ENCODE measurements around the gene CD274.
A peak's percentile ranks its signal among the peaks of the same experiment; 100 is the strongest.

Gene CD274

DNA sequence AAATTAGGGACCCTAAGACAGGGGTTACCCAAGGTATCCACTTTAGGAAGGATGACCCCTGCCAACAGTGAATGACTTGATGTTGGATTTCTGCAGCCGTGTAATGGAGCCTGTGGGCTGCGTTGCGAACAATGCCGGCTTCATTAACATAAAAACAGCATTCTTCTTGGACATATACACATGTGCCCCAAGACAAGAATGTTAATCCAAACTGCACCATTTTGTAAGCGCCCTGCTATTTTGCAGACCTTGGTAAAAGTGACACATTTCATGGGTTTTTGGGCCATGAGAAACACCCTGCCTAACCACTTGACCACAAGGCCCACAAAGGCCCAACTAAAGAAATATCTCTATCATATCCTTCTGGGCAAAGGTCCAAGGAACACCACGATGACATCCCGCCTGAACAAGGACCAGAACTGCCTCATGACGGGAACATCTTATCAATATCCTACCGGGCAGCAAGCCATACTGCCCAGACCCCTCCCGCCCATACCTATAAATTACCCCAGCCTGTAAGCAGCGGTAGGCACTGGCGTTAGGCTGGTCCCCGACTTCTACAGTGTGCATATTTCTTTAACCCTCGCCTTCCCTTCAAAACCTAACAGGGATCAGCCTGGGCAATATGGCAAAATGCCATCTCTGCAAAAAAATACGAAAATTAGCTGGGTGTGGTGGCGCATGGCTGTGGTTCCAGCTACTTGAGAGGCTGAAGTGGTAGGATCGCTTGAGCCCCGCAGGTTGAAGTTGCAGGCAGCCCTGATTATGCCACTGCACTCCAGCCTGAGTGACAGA lies 50.3 kb downstream of the CD274 start:
- peak in 2 of 3 donors; percentile 26 to 35 for DNase-seq

DNA sequence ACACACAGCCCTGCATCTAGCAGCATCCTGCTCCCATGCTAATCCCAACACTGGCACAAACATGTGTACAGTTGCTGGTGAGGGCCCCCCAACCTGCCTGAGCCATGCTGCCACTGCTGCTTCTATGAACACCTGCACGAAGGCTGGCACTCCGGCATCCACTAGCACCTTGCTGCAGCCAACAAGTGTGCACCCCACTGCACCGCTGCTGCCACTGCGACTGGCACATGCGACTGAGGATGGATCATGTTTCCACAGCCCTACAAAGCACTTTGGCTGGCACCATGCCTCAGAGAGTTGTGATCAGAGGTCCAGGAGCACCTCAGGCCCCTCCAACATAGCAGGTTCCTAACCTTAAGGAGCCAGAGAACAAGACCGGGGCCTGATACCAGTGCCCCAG lies 52.2 kb downstream of the CD274 start:
- no peak for DNase-seq

DNA sequence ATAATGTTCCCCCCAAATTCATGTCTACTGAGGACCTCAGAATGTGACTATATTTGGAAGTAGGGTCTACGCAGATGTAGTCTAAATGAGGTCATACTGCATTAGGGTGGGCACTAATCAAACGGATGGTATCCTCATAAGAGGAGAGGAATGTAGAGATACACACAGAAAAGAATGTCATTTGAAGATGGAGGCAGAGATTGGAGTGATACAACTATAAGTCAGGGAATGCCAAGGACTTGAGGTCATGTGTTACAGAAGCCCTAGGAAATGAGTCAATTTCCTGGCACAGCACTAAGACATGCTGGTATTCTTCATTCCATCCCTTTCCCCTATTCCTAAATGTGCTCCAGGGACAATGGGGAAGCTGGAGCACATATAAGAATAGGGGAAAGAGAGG lies 59.2 kb downstream of the CD274 start:
- peak; percentile 53 to 81 (median 58) for DNase-seq

DNA sequence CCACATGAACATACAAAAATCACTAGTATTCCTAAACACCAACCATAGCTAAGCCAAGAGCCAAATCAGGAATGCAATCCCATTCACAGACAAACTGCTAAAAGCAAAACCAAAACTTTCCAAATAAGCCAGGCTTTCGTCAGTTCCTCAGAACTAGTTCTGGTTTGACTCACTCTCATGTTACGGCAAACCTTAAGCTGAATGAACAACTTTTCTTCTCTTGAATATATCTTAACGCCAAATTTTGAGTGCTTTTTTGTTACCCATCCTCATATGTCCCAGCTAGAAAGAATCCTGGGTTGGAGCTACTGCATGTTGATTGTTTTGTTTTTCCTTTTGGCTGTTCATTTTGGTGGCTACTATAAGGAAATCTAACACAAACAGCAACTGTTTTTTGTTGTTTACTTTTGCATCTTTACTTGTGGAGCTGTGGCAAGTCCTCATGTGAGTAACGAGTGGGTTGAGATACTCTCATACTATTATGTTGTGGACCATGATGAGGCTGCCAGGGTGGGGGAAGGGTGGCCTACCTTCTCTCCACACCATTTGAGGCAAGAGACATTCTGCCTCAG lies 60.1 kb downstream of the CD274 start, which contains the start of gene PDCD1LG2:
Gene PDCD1LG2, plus strand, starts transcription at position 172 of the 572 bp plus-strand sequence. CDS start 12,016 bp downstream, outside the sequence.
- peak; percentile 76 to 91 (median 88) for DNase-seq

DNA sequence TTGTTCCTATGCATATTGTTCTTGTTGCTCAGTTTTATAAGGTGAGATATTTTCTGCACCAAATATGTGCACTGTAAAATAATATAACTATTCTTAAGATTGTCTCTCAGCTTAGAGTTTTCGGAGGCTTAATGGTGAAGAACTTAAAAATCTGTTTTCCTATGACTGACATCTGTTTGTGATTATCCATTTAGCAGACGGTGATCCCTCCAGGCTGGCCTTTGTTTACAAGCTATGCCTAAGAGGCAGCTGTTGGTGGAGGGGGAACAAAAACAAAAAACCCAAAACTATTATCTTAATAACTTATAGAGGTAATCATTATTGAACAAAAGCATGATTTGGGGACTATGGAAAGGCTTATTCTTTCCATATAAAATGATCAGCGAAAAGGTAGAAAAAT lies 60.6 kb downstream of the CD274 start:
- no peak for DNase-seq

DNA sequence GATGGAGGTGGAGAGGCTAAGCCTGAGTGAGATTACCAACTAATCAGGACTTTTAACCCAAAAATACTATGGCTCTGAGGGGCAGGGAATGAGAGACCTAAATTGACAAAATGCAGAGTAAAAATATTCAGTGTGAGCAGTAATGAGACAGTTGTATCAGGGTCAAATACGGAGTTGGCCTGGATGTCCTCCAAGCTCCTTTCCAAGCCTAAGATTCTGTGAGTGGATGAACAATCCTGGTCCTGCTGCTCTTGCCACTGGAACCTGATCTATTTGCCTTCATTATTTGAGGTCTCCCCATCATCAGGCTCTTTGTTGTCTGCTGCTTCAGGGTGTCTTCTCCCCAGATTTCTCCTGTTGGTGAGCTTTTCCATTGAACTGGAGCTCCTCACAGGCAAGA lies 61.1 kb downstream of the CD274 start:
- DNase-seq, result no peak

DNA sequence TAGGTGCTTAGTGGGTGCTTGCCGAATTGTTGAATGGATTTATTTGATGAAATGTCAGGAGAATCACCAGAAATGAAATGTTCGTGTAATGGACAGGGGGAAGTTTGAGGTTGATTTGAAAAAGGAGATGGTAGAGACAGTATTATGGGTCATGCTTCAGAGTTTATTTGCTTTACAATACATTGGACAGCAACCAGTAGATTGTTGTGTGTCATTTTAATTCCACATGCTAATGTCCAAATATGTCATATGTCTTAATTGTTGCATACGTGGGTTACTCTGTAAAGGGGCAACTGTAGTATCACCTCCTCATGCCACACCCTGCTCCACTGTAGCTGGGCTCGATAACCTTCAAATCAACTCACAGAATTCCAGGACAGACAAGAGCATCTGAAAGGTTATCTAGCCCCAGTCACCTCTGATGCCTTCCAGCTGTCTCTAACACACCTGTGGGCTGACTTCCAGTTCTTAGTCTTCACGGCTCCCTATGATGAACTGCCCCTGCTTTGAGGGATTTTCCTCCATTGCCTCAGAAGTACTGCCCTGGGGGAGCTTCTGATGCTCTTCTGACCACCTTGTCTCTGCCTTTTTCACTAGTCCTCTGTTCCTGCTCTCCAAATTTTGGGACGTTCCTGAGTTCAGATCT lies 61.7 kb downstream of the CD274 start:
- DNase-seq, result no peak

DNA sequence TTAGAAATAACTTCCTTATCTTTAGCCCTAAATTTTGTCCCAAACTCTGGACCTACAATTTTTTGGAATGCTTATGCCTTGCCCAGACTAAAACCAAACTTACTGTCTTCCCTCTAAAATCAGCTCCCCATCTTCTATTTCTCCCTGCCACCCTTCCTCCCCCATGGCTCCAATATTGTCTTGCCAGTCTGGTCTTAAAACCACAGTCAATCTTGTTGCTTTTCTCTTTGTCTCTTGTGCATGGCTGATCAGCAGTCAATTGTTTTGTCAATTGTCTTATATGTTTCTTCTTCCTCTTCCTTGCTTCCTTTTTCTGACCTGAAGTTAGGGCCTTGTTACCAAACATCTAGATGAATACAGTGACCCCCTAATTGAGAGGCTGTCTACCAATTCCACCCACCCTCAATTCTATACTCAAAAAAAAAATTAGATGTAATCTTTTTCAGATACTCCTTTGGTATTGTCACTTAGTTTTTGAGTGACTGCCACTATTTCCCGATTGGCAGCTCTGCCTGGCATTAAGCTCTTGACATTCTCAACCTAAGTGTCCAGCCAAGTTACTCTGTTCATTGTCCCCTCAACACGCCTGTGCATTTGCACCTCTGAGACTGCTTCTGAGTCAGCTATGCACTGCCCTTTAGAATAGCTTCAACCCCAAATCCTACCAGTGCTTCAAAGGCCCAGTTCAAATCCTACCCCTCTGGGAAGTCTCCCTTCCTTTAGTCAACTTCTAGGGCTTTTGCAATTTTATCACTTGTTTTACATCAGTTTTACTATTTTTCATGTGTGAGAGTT lies 62.5 kb downstream of the CD274 start:
- peak in 1 of 3 donors; percentile 20 for DNase-seq

DNA sequence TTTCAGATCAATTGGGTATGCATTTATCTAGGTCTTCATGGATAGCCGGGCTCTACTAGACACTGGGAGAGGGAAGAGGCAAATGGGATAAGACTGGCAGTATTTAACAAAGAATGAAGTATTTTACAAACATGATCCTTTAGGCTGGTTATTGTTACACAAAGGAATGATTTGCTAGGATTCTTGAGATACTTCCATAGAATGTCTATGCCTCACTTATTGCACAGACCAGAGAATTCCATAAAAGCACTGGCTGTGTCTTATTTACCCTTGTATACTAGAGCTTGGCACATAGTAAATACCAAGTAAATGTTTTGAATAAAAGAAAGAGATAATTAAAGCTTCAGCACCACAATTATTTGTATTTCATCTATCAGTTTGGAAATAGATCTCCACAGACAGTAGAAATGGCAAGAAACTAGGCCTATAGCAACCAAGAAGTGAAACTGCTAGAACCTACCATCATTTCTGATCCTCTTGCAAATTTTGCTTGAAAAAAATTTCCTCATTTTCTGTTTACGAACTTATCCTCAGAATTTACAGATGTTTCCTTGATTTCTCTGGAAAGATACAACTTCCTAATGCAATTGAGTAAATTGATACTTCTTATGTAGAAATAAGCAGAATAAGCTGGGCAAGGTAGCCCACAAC lies 63.7 kb downstream of the CD274 start:
- peak in 1 of 3 donors; percentile 30 for DNase-seq

DNA sequence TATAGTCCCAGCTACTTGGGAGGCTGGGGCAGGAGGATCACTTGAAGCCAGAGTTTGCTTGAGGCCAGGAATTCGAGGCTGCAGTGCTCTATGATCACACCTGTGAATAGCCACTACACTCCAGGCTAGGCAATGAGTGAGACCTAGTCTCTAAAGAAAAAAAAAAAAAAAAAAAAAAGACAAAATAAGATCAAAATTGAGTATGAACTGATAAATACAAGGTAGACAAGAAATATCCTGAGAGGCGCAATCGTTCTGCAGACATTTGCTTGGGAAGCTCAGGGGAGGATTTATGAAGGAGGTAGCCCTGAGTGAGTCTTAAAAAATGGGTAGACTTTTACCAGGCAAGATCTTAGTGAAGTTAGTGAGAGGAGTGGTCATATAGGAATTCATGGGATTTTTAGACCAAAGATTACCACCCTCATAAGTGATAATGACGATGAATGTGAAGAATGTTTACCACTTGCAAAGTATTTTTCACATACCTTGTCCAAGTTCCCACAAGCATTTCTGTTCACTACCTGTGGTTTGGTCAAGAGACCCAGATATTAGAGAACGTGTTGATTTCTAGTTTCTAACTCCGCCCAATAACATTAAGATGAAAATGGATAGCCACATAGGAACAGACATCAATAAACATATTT lies 64.4 kb downstream of the CD274 start:
- no peak for DNase-seq

DNA sequence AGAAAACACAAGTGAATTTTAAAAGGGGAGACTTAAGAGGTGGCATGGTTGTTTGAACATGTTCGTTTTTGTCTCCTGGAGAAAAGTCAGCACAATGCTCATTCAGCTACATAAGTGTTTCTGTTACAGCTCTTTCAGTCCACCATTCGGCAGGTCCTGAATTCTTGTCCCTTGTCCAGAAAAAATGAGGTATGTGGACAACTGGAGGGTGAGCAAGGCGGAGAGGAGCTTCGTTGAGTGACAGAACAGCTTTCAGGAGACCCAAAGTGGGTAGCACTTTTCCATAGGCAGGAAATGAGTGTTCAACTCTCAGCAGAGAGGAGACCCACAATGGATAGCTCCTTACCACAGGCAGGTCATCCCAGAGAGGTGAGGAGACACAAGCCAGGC lies 64.9 kb downstream of the CD274 start:
- no peak for DNase-seq

DNA sequence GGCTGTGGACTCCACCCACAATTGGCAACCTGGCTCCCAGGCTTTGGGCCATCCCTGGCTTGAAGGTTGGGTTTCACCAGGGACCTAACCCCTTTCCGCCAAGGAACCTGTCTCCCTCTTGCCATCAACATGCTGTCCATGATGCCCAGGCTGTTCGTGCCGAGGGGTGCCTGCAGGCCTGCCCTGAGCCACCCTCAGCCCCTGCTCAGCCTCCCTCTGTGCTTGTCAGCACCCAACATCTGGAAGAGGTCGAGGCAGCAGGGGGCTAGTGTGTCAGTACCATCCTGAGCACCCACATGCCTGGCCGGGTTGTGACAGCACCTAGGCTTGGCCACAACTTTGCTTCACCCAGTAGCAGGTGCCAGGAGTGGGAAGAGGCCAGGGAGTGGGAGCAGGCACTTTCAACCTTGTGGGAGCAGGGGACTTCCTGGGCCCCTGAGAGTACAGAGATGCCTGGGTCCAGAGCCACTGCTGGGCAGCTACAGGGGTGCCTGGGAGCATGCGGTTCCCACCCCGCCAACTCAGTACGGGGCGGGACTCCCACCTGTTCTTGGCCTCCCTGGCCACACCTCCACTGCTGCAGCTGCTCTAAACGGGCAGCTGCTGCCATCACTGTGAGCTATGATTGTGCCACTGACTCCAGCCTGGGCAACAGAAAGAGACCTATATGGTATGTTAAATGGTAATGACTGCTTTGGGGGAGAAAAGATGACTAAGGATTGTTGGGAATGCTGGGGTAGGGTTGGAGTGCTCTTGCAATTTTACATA lies 66.3 kb downstream of the CD274 start:
- no peak for DNase-seq

DNA sequence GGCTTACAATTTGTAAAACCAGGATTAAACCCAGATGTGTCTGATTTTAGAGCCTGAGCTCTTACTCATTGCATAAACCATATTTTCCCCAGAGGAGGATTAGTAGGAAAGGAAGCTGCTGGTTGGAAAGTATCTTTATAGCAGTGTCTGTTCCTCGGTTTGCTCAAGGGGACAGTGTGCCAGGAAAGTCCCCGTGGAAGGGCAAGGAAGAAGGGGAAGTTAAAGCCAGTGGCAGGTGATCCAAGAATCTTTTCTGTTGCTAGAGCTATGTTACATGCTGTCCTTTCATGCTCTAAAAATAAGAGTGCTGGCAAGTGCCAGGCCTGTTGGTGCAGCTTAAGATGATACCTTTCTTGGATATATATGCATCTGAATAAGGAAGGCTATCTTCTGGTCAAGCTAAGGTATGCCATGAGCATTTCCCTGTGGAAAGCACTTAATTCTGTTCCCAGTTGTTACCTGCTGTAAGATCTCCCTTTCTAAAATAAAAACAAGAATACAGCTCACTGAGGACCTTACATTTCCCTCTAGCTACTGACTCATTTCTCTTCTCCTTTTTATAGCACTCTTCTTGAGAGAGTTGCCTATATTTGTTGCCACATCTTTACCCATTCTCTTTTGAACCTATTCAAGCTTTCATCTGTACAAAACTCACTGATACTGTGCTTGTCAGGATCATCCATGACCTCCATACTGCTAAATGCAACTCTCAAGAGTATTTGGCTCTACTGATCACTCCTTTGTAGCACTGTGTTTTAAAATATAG lies 68.0 kb downstream of the CD274 start:
- peak; percentile 53 to 70 (median 60) for DNase-seq

DNA sequence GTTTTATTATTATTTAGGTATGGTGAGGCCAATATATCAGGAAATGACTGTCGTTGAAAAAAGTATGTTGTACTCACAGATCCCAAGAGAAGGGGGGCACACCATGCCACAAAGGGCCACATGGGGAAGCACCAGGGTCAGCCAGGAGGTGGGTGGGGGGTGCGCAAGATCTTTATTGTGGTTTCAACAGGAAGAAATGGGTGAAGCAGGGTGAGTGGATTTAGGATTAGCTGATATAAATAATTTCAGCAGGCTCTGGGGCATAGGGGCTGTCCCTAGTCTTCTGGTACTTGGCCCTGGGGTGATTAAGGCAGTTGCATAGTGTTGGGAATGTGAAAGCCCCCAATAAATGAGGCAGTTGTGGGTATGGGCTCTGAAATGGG lies 68.6 kb downstream of the CD274 start:
- DNase-seq, result no peak

Data from suppressor macrophage treated with lipopolysaccharide for 1 hour (primary cell).